Breast epithelium (tissue), 3 donors: ENCODE data around the gene YPEL4.

Experiments
- POLR2A ChIP-seq: fragments of 450-650 bp; IDR thresholded peaks from one replicate; pipeline ENCODE4 v1.6.1; 2016; ENCODE audit warnings: antibody characterized with exemption, mild to moderate bottlenecking, moderate library complexity
- TF ChIP-seq, protein P1 (sequence below), 3 donors: fragments of 450-650 bp; IDR thresholded peaks; one replicate each; pipeline ENCODE4 v1.5.1; 2016 to 2017; ENCODE audit warnings: antibody characterized with exemption in 3 of 3, mild to moderate bottlenecking in 3 of 3, moderate library complexity in 3 of 3

DNA sequence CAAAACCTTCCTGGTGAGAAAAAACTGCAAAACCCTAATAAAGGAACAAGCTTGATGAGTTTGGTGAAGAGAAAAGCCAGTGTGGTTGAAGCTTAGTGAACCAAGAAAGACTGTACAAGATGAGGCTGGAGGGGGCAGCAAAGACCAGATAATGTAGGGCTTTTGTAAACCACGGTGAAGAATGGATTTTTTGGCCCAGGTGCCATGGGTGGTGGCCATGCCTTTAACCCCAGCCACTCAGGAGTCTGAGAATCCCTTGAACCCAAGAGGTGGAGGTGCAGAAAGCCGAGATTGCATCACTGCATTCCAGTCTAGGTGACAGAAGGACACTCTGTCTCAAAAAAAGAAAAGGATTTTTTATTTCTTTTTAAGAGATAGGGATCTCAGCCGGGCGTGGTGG lies 13.2 kb upstream of the YPEL4 start:
- TF ChIP-seq POLR2A = no peak
- TF ChIP-seq, protein P1, sequence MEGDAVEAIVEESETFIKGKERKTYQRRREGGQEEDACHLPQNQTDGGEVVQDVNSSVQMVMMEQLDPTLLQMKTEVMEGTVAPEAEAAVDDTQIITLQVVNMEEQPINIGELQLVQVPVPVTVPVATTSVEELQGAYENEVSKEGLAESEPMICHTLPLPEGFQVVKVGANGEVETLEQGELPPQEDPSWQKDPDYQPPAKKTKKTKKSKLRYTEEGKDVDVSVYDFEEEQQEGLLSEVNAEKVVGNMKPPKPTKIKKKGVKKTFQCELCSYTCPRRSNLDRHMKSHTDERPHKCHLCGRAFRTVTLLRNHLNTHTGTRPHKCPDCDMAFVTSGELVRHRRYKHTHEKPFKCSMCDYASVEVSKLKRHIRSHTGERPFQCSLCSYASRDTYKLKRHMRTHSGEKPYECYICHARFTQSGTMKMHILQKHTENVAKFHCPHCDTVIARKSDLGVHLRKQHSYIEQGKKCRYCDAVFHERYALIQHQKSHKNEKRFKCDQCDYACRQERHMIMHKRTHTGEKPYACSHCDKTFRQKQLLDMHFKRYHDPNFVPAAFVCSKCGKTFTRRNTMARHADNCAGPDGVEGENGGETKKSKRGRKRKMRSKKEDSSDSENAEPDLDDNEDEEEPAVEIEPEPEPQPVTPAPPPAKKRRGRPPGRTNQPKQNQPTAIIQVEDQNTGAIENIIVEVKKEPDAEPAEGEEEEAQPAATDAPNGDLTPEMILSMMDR (IDR thresholded peaks at IDR 0.05) = no peak
